ENCODE results near the gene CPNE1.
A peak's percentile ranks its signal among the peaks of the same experiment; 100 is the strongest.
"Not testable (repeated sequence)": the region's sequence is repeated elsewhere in the genome, so short reads cannot be mapped to it uniquely, and the experiment has no call there.

CPNE1 gene

DNA sequence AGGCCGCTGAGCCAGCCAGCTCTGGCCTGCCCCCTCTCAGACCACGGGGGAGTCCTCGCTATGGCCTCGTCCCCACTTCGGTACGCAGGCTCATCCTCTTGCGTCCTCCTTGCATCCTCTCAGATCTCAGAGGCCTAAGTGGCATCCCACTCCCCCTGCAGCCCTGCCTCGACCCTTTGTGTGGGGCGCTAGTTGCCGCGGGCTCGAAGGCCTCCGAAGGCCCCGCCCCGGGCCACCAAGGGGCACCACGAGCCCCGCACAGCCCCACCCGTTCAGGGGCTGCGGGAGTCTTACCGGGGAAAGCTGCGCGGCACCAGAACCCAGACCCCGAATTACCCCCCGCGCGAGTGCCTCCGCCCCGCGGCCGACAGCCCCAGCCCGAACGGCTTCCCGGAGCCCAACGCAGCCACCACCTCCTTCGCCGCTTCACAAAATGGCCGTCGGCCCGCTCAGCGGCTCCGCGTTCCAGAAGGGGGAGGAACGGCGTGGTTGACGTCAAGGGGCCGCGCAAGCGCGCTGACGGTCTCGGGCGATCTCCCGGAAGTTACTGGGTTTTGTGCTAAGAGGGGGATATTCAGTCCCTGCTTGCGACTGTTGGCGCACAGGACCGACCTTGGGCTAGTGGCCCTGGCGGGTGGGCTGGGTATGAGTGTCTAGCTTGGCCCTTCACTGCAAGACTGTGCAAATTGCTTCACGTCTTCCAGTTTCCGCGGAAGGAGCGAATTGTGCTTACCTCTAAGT lies at the start of gene CPNE1, which contains the start of gene RBM12:
TSS of gene CPNE1 (minus strand) at position 435 of the 741 bp plus-strand sequence. CDS start 31,977 bp downstream, outside the sequence.
TSS of gene RBM12 (minus strand) at position 435 of the 741 bp plus-strand sequence. CDS start 9,578 bp downstream, outside the sequence.
- peak; percentile 70 for DNase-seq (ENCODE audit: low read depth)

DNA sequence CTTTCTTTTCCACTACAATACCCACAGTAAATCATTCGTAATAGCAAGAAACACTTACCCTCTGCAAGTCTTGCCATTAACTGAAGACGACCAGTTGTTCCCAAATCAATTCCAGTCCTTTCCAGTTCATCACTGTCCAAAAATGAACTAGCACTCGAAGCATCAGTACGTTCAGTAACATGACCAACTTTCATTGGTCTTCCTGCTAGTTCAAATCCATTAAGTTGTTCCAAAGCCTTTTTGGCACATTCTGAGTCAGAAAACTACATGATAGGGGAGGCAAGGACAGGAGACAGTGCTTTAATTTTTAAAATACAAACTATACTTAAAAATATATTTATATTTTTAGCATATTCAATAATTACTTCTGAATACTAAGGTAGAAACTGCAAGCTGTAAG lies 49.4 kb upstream of the CPNE1 start:
- DNase-seq (ENCODE audit: low read depth), result no peak

DNA sequence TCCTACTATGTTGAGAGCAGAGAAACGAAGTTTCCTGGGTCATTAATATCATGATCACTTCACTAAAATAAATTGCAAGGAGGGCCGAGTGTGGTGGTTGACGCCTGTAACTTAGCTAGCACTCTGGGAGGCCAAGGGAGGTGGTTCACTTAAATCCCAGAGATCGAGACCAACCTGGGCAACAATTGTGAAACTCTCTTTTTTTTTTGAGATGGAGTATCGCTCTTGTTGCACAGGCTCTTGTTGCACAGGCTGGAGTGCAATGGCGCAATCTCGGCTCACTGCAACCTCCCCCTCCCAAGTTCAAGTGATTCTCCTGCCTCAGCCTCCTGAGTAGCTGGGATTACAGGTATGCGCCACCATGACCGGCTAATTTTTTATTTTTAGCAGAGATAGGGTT lies 48.4 kb upstream of the CPNE1 start:
- not testable (repeated sequence) for DNase-seq (ENCODE audit: low read depth)

DNA sequence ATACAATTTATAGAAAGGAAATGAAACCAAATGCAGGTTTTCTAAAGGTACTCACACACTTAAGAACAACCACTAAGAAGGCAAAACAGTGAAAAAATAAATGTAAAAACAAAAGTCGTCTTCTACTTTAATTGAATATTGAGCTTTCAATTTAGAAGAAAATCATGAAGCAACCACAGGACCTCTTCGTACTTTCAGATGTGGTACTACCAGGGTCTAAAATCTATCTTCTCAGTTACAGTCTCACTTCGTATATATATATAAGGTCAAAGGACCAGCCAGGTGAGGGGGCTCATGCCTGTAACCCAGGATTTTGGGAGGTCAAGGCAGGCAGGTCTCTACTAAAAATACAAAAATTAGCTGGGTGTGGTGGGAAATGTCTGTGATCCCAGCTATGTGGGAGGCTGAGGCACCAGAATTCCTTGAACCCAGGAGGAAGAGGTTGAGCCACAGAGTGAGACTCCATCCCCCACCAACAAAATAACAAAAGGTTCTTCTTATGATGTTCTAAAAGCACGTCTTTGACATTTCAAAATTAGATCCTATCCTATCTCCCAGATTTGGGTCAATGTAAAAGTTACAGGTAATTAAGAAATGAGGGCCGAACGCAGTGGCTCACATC lies 47.0 kb upstream of the CPNE1 start:
- DNase-seq (ENCODE audit: low read depth), result no peak

DNA sequence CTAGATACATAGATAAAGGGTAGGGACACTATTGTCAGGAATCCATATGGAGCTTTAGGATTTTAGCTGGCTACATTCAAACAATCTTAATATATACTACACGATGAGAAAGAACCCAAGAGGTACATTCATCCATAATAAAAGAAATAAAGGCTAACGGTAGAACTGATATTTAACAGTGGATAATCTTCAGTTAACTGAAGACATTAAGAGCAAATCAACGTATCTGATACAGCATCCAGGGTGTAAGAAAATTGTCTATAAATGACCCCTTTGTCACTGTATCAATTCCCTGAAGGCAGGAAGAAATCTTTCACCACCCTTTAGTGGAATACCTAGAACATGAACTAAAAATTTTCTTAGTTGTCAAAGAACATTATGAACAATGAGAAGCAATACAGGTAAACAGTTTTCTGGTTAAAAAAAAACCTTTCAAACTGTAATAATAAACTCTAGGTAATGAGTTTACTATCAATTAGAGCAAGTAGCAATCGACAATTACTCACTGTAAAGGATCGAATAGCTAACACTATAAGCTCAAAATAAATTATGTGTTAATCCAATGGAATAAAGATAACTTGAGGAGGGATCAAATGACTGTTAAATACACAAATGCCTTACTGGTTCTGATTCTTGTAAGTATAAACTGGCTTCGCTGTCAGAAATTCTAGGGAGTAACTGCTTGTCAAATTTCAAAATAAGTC lies 46.3 kb upstream of the CPNE1 start:
- no peak for DNase-seq (ENCODE audit: low read depth)

DNA sequence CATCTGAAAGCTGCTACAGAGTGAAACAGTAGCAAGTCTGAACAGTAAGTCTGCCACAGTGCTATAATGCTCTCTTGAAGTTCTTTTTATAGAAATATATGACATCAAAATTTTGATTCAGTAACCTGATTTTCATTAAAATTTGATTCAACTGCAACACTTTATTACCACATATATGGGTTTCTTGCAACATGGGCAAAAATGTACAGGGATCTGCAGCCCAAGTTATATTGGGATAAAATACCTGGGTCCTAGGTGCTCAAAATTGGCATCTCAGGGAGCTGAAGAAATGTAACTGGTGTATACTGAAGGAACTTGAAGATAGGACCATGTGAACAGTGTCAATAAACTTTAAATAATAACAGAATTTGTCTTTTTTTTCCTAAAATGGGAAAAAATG lies 45.3 kb upstream of the CPNE1 start:
- DNase-seq (ENCODE audit: low read depth), result no peak

DNA sequence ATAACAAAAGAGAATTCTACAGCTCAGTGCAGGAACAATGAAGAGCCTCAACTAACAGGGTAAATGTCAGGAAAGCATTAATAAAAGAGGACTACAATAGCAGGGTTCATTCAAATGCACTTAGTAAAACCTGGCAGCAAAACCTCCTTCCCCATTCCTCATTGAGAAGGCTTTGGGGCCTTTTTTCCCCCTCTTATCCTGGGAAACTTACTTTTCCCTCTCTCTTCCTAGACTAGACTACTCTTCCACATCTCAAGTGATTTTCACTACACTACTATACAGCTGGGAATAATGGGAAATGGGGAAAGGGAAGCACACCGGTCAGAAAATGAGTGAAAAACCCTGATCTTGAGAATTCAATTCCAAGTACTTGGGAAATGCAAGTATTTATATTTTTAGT lies 44.6 kb upstream of the CPNE1 start:
- no peak for DNase-seq (ENCODE audit: low read depth)

DNA sequence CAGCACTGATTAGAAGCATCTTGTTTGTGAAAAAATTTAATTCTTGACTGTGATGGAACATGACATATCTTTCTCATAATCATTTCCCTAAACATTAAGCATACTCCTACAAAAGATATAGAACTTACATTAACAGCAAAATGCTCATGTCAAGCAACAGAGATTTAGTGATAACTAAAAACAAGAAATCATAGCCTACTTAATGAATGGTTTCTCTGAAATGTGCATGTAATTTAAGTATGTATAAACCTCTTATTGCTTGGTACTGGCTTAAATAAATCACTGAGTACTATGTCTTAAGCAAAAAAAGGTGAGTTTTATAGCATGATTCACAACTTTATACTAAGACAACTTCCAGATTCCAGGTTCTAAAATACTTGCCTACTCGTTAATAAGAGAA lies 43.8 kb upstream of the CPNE1 start:
- DNase-seq (ENCODE audit: low read depth), result no peak

DNA sequence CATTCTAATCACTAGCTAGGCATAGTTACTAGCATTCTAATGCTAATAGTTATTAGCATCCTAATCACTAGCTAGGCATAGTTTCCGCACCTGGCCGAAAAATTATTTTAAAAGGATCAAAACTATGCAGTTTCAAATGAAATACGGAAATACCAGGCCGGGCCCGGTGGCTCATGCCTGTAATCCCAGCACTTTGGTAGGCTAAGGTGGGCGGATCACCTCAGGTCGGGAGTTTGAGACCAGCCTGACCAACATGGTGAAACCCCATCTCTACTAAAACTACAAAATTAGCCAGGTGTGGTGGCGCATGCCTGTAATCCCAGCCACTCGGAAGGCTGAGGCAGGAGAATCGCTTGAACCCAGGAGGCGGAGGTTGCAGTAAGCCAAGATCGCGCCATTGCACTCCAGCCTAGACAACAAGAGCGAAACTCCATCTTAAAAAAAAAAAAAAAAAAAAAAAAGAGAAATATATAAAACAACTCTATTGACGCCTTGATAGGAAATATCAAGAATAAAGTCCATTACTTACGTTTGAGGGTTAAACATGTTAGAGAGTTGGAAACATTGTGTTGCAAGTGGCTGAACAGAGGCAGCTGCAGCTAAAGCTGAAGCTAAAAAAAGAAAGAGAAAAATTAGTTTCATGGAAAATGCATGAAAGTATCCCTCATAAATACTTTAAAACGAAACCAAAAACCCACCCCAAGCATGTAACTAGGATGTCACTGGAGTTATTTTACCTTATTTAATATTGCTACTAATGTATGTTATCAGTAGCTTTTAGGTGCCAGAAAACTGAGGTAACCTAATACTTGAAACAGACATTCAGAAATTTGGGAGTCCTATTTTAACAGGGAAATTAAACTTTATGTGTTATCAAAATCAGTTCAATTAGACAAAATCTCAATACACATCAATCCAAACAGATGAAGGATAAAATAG lies 42.2 kb upstream of the CPNE1 start:
- not testable (repeated sequence) for DNase-seq (ENCODE audit: low read depth)

DNA sequence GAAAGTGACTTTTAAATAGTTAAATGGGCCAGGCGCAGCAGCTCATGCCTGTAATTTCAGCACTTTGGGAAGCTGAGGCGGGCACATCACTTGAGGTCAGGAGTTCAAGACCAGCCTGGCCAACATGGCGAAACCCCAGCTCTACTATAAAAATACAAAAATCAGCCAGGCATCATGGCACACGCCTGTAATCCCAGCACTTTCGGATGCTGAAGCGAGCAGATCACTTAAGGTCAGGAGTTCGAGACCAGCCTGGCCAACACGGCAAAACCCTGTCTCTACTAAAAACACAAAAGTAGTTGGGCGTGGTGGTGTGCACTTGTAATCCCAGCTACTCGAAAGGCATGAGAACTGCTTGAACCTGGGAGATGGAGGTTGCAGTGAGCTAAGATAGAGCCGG lies 41.2 kb upstream of the CPNE1 start:
- DNase-seq (ENCODE audit: low read depth), result not testable (repeated sequence)

DNA sequence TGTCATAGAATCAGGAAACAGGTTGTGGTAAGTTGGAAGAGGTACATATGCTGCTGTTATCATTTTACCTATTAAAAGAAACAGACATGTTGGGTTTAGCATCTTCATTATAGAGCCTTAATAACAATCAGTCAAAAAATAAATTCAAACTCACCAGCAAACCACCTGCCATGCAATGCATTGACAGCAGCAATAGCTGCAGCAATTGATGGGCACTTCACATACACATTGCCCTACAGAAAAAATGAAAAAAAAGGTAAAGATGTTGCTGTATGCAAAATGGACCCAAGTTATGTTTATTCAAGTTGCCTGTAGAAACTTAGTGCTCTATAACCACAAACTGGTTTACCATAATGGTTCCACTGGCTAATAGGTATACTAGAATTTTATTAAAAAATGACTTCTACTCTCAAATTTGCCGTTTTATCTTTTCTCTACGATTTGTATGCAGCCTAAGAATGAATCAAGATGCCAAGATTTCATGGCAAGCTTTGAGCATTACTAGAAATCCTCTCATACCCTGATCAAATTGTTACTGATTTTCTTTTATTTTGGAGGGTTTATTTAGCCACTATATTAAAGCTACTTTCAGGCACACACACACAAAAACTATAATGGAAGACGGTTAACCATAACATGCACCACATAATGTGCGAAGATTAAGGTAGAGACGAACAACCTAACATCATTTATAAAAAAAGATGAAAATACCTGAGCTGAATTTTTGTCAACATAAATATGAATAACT lies 40.0 kb upstream of the CPNE1 start:
- DNase-seq (ENCODE audit: low read depth), result no peak

DNA sequence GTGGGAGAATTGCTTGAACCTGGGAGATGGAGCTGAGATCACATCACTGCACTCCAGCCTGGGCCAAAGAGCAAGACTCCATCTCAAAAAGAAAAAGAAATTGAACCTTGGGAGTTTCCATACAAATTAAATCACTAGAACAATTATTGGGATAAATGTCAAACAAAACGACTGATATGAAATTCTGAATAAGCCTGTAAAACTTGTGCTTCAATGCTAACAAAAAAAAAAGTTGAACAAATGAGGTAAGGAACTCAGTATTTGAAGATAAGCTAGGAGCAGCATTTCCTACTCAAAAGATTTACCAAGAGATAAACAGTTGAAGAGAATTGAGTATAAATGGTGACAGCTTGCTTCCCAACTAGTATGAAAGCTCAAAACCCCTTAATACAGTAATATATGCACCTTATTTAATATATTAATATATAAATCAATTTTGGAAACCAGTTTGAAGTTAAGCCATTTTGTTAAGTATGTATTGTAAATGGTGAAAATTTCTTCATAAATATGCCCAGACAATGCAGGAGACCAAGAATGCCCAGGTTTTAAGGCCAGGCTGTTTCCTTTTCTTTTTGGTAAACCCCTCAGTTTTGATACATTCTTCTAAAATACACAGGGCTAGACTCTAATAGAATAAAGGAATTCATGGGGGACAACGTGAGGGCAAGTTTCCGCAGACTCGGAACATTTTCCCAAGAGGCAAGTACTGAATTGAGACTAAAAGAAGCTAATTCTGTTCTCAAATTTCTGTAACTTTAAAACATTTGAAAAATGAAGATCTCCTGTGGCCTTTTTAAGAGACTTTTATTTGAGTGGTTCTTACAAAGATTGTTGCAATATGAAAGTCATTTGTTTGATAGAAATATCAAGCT lies 38.4 kb upstream of the CPNE1 start:
- no peak for DNase-seq (ENCODE audit: low read depth)

DNA sequence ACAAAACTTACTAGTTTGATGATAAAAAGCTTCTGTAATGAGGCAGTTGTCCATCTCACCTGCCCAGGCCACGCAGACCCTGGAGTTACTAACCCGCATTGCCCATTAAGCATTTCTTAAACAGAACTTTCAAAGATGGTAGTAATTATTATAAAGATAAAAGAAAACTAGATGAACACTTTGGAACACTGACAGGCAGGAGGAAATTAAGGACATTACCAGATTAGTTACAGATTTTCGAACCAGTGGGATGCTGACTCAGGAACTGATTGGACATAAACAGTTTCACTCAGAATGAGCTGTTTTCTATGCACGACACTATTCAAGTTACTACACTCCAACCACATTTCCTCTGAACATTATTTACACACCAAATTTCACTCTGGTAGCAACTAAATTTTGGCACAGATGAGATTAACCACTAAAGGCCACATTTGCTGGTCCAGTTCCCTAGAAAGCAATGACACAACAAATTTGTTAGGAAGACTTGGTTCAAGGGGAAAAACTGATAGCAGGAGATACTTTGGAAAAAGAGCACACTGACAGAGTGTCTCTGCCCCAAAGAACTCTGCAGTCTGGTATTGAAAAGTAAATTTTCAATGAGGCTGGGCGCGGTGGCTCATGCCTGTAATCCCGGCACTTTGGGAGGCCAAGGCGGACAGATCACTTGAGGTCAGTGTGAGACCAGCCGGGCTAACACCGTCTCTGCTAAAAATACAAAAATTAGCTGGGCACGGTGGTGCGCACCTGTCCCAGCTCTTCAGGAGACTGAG lies 37.5 kb upstream of the CPNE1 start:
- peak; percentile 53 for DNase-seq (ENCODE audit: low read depth)

DNA sequence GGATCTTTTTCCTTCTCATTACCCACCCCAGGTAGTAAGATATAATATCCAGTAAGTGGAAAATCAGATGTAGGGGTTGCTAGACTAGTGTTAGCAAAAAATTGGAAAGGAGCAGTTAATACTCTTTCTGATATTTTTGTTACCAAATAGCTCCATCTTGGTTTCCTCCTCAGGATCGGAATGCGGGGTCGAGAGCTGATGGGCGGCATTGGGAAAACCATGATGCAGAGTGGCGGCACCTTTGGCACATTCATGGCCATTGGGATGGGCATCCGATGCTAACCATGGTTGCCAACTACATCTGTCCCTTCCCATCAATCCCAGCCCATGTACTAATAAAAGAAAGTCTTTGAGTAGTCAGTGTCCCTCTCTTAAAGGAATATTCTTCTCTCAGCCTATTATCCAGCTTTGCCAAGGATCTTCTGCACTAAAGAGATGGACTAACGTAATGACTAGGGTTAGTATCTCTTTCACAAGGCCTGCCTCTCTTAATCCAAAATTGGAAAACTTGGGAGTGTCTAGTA lies 36.0 kb upstream of the CPNE1 start:
- no peak for DNase-seq (ENCODE audit: low read depth)

DNA sequence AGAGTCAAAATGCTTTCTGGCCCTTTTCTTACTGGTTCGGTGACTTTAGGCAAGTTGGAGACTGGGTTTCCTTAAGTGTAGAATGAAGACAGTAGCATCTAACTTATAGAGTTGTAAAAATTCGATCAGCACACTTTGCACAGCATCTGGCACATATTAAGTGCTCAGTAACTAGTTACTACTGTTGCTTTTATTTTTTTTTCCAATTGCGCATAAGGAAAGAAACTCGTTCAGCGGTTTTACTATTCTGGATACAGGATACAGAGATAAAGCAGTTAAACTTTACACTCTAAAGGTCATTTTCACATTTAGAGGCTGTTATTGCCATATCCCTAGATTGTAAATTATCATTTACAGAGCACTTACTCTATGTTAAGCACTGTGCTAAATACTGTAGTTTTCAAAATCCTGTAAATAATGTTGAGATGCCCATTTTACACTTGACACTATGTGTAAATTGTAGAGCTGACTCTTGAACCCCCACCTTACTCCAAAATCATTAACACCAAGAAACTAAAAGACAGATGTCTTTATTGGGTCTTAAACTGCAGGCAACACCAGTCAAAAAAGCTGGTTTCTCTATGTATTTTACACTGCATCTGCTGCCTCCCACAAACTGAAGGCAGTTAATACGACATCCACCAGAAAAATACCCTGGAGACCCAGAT lies 35.4 kb upstream of the CPNE1 start:
- no peak for DNase-seq (ENCODE audit: low read depth)

DNA sequence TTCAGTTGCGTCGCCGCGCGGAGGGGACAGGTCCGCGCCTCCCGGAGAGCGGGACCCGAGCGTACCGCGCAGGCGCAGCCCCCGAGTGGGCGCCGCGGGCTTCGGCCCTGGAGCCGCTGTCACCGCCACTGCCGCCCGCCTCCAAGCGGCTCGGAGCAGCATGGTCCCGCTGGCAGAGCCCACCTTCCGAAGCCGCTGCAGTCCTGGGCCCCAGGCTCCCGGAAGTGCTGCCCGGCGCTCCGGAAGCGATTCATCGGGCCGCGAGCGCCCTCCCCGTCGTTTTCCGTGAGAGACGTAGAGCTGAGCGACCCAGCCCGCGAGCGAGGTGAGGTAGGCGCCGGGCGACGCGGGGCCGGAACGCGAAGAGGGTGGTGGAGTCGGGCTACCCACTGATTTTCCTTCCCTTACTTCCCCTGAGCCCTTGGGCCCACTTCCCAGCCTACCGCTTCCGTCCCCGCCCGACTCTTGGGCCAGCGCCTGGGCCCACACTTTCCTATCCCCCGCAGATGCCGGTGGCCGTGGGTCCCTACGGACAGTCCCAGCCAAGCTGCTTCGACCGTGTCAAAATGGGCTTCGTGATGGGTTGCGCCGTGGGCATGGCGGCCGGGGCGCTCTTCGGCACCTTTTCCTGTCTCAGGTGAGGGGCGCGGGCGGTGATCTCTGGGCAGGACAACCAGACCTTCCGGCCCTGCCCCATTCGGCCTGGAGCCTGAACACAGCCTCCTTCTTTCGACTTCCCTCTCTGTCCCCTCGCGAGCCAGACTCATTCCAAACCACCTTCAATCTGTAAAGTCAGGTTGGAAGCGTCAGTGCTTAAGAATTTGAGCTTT lies 34.6 kb upstream of the CPNE1 start, which contains the start of the genes NFS1 and ROMO1:
TSS of gene NFS1 (minus strand) at position 226 of the 830 bp plus-strand sequence. CDS start at position 162, 64 bp downstream.
TSS of gene ROMO1 (plus strand) at position 279 of the 830 bp plus-strand sequence. CDS start at position 507, 228 bp downstream.
- peak; percentile 49 for DNase-seq (ENCODE audit: low read depth)
